ENCODE results near the gene SLC23A3.
"Not testable (repeated sequence)": the region's sequence is repeated elsewhere in the genome, so short reads cannot be mapped to it uniquely, and the experiment has no call there.

Gene SLC23A3

GRCh38 chr2:219204425-219205164 is 34.8 kb upstream of the SLC23A3 start:
- DNase-seq: no peak

GRCh38 chr2:219201331-219201730 is 31.5 kb upstream of the SLC23A3 start:
- not testable (repeated sequence) for DNase-seq

GRCh38 chr2:219200502-219201326 is 30.9 kb upstream of the SLC23A3 start:
- not testable (repeated sequence) for DNase-seq

- DNase-seq: no peak
These were observed 29.8 kb upstream of the SLC23A3 start for GRCh38 chr2:219199470-219200211.

- DNase-seq: no peak
These were observed 29.1 kb upstream of the SLC23A3 start for GRCh38 chr2:219198974-219199373.

- no peak for DNase-seq
These were observed 27.6 kb upstream of the SLC23A3 start for GRCh38 chr2:219197388-219197787.

GRCh38 chr2:219186754-219187456 is 17.1 kb upstream of the SLC23A3 start:
- DNase-seq: no peak

- DNase-seq: no peak
These were observed 14.3 kb upstream of the SLC23A3 start for GRCh38 chr2:219184121-219184520.

- DNase-seq: no peak
These were observed 13.4 kb upstream of the SLC23A3 start for GRCh38 chr2:219183151-219183772.

- DNase-seq: no peak
These were observed 12.7 kb upstream of the SLC23A3 start for GRCh38 chr2:219182331-219183150.

GRCh38 chr2:219181531-219181930 is 11.7 kb upstream of the SLC23A3 start:
- no peak for DNase-seq

GRCh38 chr2:219180961-219181360 is 11.1 kb upstream of the SLC23A3 start:
- no peak for DNase-seq

- no peak for DNase-seq
These were observed 10.0 kb upstream of the SLC23A3 start for GRCh38 chr2:219179601-219180465.

- DNase-seq: peak; percentile 46
These were observed 8.7 kb upstream of the SLC23A3 start for GRCh38 chr2:219178377-219179175.

GRCh38 chr2:219177552-219178376 is 7.9 kb upstream of the SLC23A3 start, which contains the start of gene RETREG2:
RETREG2 (plus strand) TSS chr2:219178275; CDS start chr2:219178353, 78 bp downstream.
- DNase-seq: peak; percentile 90

GRCh38 chr2:219176818-219177551 is 7.2 kb upstream of the SLC23A3 start, which contains the start of gene CNPPD1:
CNPPD1 (minus strand) TSS chr2:219176925; CDS start chr2:219176828, 97 bp downstream.
- peak; percentile 85 for DNase-seq

All from EL (cell line).